GM18873 (cell line): ENCODE data around the gene SPINK4.

Experiments
- ATAC-seq: cut with Tn5 transposase; IDR thresholded peaks from one replicate; pipeline ENCODE4 v1.9.1; 2021; ENCODE audit warnings: mild to moderate bottlenecking, moderate library complexity, moderate number of reproducible peaks; ENCODE audit not compliant: unreplicated experiment, low FRiP score

SPINK4 gene

GRCh38 chr9:33289936-33290246 is 49.9 kb downstream of the SPINK4 start:
- no peak for ATAC-seq

- peak; percentile 86 for ATAC-seq
These were observed 50.5 kb downstream of the SPINK4 start, which contains the start of gene NFX1 for GRCh38 chr9:33290247-33291030. TSS of gene NFX1 (plus strand) at chr9:33290516. CDS start at chr9:33290573, 57 bp downstream.

- peak; percentile 1 for ATAC-seq
These were observed 51.0 kb downstream of the SPINK4 start for GRCh38 chr9:33291031-33291397.

GRCh38 chr9:33291901-33292300 is 51.9 kb downstream of the SPINK4 start:
- ATAC-seq, result no peak

GRCh38 chr9:33293782-33294181 is 53.8 kb downstream of the SPINK4 start:
- no peak for ATAC-seq

GRCh38 chr9:33294670-33295432 is 54.9 kb downstream of the SPINK4 start:
- ATAC-seq, result no peak

- ATAC-seq, result no peak
These were observed 55.6 kb downstream of the SPINK4 start for GRCh38 chr9:33295571-33295970.

GRCh38 chr9:33297432-33297831 is 57.5 kb downstream of the SPINK4 start:
- ATAC-seq, result peak; percentile 89
